ENCODE measurements around the gene OR52N5. TPM values are rescaled to one million over a fixed set of nuclear protein-coding genes. Genes with fewer than 3 reads are reported as not detected.

The OR52N5 gene
- total RNA-seq, 1 experiment from 2014 or later, result not detected

DNA sequence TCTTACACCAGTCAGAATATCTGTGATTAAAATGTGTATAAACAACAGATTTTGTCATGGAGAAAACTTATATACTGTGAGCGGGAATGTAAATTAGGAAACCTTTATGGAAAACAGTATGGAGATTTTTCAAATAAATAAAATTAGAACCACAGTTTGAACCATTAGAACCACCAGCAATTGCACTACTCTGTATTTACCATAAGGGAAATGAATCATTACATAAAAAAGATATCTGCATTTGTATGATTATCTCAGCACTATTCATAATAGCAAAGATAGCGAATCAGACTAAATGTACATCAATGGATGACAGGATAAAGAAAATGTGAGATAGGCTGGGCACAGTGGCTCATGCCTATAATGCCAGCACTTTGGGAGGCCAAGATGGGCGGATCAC, 36.5 kb downstream of the OR52N5 start (continued):
- no peak for TF ChIP-seq TP53 (CRISPR knock-in tag; IDR thresholded peaks at IDR 0.05)
- TF ChIP-seq NFE2L1 (CRISPR knock-in tag; IDR thresholded peaks at IDR 0.05), result no peak
- TF ChIP-seq ETV6 (CRISPR knock-in tag; IDR thresholded peaks at IDR 0.05), result no peak
- TF ChIP-seq, protein P1, sequence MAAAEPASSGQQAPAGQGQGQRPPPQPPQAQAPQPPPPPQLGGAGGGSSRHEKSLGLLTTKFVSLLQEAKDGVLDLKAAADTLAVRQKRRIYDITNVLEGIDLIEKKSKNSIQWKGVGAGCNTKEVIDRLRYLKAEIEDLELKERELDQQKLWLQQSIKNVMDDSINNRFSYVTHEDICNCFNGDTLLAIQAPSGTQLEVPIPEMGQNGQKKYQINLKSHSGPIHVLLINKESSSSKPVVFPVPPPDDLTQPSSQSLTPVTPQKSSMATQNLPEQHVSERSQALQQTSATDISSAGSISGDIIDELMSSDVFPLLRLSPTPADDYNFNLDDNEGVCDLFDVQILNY (CRISPR knock-in tag; IDR thresholded peaks at IDR 0.05), result no peak
- TF ChIP-seq, protein P2, sequence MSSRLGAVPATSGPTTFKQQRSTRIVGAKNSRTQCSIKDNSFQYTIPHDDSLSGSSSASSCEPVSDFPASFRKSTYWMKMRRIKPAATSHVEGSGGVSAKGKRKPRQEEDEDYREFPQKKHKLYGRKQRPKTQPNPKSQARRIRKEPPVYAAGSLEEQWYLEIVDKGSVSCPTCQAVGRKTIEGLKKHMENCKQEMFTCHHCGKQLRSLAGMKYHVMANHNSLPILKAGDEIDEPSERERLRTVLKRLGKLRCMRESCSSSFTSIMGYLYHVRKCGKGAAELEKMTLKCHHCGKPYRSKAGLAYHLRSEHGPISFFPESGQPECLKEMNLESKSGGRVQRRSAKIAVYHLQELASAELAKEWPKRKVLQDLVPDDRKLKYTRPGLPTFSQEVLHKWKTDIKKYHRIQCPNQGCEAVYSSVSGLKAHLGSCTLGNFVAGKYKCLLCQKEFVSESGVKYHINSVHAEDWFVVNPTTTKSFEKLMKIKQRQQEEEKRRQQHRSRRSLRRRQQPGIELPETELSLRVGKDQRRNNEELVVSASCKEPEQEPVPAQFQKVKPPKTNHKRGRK (CRISPR knock-in tag; IDR thresholded peaks at IDR 0.05; ENCODE audit: borderline replicate concordance), result no peak
- TF ChIP-seq OVOL2 (CRISPR knock-in tag; IDR thresholded peaks at IDR 0.05; ENCODE audit: borderline replicate concordance), result no peak
- TF ChIP-seq HMGA2 (CRISPR knock-in tag; IDR thresholded peaks at IDR 0.05), result no peak
- no peak for TF ChIP-seq ZBTB21 (CRISPR knock-in tag; IDR thresholded peaks at IDR 0.05; ENCODE audit: borderline replicate concordance)
- no peak for TF ChIP-seq RELA (CRISPR knock-in tag; IDR thresholded peaks at IDR 0.05; ENCODE audit: borderline replicate concordance)

DNA sequence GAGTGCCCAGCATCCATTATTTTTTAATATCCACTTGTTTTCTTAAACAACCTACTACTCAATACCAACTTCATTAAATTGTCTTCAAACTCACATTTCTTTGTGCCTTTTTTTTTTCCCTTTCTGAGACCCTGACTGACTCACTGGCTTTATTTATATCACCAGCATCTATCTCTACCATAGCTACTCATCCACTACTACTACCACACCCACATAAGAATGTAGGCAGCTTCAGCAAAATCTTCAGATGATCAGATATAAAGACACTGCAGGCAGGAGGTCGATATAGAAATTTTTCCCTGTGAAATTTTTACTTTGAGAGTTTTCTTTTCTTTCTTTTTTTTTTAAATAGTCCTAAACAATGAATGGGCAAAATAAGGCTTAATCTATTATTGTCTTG, 44.7 kb downstream of the OR52N5 start:
- H3K27ac Mint-ChIP-seq, result no peak overlapping the region
- H3K9me3 Mint-ChIP-seq, result no peaks in the 10 kb centered on the region
- no peak overlapping the region for H3K4me3 Mint-ChIP-seq
- DNase-seq (ENCODE audit: low spot score) (no peak), ATAC-seq (no peak)
- H3K27me3 Mint-ChIP-seq (ENCODE audit: low read depth), result no peaks in the 10 kb centered on the region
- TF ChIP-seq, protein P3, sequence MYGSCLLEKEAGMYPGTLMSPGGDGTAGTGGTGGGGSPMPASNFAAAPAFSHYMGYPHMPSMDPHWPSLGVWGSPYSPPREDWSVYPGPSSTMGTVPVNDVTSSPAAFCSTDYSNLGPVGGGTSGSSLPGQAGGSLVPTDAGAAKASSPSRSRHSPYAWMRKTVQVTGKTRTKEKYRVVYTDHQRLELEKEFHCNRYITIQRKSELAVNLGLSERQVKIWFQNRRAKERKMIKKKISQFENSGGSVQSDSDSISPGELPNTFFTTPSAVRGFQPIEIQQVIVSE (CRISPR knock-in tag; IDR thresholded peaks at IDR 0.05; ENCODE audit: borderline replicate concordance), result no peak
- TF ChIP-seq ZNF396 (CRISPR knock-in tag; IDR thresholded peaks at IDR 0.05; ENCODE audit: borderline replicate concordance) (no peak), RELA (CRISPR knock-in tag; IDR thresholded peaks at IDR 0.05; ENCODE audit: borderline replicate concordance) (no peak), SMAD4 (CRISPR knock-in tag; IDR thresholded peaks at IDR 0.05) (no peak), JAZF1 (CRISPR knock-in tag; IDR thresholded peaks at IDR 0.05) (no peak), ZNF219 (CRISPR knock-in tag; IDR thresholded peaks at IDR 0.05; ENCODE audit: borderline replicate concordance) (no peak), SOX15 (CRISPR knock-in tag; IDR thresholded peaks at IDR 0.05) (no peak), NR3C1 (CRISPR knock-in tag; conservative IDR thresholded peaks at IDR 0.05; ENCODE audit: low read depth) (no peak)
- TF ChIP-seq, protein P4, sequence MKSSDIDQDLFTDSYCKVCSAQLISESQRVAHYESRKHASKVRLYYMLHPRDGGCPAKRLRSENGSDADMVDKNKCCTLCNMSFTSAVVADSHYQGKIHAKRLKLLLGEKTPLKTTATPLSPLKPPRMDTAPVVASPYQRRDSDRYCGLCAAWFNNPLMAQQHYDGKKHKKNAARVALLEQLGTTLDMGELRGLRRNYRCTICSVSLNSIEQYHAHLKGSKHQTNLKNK (CRISPR knock-in tag; IDR thresholded peaks at IDR 0.05), result no peak
- TF ChIP-seq, protein P5, sequence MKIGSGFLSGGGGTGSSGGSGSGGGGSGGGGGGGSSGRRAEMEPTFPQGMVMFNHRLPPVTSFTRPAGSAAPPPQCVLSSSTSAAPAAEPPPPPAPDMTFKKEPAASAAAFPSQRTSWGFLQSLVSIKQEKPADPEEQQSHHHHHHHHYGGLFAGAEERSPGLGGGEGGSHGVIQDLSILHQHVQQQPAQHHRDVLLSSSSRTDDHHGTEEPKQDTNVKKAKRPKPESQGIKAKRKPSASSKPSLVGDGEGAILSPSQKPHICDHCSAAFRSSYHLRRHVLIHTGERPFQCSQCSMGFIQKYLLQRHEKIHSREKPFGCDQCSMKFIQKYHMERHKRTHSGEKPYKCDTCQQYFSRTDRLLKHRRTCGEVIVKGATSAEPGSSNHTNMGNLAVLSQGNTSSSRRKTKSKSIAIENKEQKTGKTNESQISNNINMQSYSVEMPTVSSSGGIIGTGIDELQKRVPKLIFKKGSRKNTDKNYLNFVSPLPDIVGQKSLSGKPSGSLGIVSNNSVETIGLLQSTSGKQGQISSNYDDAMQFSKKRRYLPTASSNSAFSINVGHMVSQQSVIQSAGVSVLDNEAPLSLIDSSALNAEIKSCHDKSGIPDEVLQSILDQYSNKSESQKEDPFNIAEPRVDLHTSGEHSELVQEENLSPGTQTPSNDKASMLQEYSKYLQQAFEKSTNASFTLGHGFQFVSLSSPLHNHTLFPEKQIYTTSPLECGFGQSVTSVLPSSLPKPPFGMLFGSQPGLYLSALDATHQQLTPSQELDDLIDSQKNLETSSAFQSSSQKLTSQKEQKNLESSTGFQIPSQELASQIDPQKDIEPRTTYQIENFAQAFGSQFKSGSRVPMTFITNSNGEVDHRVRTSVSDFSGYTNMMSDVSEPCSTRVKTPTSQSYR (CRISPR knock-in tag; IDR thresholded peaks at IDR 0.05), result no peak
- TF ChIP-seq, protein P6, sequence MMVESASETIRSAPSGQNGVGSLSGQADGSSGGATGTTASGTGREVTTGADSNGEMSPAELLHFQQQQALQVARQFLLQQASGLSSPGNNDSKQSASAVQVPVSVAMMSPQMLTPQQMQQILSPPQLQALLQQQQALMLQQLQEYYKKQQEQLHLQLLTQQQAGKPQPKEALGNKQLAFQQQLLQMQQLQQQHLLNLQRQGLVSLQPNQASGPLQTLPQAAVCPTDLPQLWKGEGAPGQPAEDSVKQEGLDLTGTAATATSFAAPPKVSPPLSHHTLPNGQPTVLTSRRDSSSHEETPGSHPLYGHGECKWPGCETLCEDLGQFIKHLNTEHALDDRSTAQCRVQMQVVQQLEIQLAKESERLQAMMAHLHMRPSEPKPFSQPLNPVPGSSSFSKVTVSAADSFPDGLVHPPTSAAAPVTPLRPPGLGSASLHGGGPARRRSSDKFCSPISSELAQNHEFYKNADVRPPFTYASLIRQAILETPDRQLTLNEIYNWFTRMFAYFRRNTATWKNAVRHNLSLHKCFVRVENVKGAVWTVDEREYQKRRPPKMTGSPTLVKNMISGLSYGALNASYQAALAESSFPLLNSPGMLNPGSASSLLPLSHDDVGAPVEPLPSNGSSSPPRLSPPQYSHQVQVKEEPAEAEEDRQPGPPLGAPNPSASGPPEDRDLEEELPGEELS (CRISPR knock-in tag; IDR thresholded peaks at IDR 0.05), result no peak
- TF ChIP-seq, protein P7, sequence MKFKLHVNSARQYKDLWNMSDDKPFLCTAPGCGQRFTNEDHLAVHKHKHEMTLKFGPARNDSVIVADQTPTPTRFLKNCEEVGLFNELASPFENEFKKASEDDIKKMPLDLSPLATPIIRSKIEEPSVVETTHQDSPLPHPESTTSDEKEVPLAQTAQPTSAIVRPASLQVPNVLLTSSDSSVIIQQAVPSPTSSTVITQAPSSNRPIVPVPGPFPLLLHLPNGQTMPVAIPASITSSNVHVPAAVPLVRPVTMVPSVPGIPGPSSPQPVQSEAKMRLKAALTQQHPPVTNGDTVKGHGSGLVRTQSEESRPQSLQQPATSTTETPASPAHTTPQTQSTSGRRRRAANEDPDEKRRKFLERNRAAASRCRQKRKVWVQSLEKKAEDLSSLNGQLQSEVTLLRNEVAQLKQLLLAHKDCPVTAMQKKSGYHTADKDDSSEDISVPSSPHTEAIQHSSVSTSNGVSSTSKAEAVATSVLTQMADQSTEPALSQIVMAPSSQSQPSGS (CRISPR knock-in tag; IDR thresholded peaks at IDR 0.05; ENCODE audit: borderline replicate concordance, low read depth), result no peak
- TF ChIP-seq, protein P8, sequence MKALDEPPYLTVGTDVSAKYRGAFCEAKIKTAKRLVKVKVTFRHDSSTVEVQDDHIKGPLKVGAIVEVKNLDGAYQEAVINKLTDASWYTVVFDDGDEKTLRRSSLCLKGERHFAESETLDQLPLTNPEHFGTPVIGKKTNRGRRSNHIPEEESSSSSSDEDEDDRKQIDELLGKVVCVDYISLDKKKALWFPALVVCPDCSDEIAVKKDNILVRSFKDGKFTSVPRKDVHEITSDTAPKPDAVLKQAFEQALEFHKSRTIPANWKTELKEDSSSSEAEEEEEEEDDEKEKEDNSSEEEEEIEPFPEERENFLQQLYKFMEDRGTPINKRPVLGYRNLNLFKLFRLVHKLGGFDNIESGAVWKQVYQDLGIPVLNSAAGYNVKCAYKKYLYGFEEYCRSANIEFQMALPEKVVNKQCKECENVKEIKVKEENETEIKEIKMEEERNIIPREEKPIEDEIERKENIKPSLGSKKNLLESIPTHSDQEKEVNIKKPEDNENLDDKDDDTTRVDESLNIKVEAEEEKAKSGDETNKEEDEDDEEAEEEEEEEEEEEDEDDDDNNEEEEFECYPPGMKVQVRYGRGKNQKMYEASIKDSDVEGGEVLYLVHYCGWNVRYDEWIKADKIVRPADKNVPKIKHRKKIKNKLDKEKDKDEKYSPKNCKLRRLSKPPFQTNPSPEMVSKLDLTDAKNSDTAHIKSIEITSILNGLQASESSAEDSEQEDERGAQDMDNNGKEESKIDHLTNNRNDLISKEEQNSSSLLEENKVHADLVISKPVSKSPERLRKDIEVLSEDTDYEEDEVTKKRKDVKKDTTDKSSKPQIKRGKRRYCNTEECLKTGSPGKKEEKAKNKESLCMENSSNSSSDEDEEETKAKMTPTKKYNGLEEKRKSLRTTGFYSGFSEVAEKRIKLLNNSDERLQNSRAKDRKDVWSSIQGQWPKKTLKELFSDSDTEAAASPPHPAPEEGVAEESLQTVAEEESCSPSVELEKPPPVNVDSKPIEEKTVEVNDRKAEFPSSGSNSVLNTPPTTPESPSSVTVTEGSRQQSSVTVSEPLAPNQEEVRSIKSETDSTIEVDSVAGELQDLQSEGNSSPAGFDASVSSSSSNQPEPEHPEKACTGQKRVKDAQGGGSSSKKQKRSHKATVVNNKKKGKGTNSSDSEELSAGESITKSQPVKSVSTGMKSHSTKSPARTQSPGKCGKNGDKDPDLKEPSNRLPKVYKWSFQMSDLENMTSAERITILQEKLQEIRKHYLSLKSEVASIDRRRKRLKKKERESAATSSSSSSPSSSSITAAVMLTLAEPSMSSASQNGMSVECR (CRISPR knock-in tag; IDR thresholded peaks at IDR 0.05; ENCODE audit: borderline replicate concordance), result no peak
- H3K36me3 Mint-ChIP-seq, result no peaks in the 10 kb centered on the region
- H3K4me1 Mint-ChIP-seq, result no peaks in the 10 kb centered on the region
- CTCF ChIA-PET, result no interaction called here
- POLR2A ChIA-PET, result no interaction called here

All from WTC11 (cell line).